ENCODE results near the gene HBS1L.

DNA sequence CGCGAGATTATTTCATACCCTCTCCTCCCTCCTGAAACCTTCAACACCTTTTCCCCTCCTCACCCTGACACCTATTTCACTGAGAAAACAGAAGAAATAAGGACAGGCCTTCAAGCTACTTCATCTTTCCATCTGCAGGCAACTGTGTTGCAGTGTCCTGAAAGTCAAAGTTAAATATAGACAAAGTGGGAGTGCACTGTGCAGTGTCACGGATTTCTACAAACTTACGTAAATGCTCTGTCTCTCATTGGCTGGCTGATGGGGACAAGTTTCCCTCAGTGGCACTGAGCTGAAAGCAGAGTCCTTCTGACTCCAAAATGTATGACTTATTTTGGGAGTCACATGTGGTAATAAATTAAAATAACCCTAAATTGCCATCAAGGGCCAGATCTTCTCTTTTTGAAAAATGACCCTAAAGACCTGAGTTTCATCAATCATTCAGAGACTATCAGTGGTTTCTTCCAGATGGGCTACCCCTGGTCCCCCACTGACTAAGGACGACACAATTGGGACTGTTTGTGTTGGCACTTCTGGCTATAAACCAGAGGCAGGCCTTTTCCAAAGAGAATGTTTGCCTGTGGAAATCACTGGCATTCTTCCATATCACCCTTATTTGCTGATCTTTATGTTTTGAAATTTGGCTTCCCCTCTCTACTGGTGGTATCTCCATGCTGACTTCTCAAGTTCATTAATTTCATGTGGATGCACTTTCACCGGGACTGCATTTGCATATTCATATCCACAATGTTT is 126.3 kb downstream of the HBS1L start:
- TF ChIP-seq, protein P1, sequence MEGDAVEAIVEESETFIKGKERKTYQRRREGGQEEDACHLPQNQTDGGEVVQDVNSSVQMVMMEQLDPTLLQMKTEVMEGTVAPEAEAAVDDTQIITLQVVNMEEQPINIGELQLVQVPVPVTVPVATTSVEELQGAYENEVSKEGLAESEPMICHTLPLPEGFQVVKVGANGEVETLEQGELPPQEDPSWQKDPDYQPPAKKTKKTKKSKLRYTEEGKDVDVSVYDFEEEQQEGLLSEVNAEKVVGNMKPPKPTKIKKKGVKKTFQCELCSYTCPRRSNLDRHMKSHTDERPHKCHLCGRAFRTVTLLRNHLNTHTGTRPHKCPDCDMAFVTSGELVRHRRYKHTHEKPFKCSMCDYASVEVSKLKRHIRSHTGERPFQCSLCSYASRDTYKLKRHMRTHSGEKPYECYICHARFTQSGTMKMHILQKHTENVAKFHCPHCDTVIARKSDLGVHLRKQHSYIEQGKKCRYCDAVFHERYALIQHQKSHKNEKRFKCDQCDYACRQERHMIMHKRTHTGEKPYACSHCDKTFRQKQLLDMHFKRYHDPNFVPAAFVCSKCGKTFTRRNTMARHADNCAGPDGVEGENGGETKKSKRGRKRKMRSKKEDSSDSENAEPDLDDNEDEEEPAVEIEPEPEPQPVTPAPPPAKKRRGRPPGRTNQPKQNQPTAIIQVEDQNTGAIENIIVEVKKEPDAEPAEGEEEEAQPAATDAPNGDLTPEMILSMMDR (IDR thresholded peaks at IDR 0.05 in 2 of 3, conservative IDR thresholded peaks at IDR 0.05 in 1 of 3; ENCODE audit: insufficient read depth in 2 of 3, low read depth in 1 of 3, low read length in 3 of 3), result no peak
- TF ChIP-seq SIN3A (IDR thresholded peaks at IDR 0.05; ENCODE audit: borderline replicate concordance in 2 of 2, control insufficient read depth in 1 of 2, low read depth in 2 of 2, low read length in 2 of 2), result no peak
- TF ChIP-seq, protein P2, sequence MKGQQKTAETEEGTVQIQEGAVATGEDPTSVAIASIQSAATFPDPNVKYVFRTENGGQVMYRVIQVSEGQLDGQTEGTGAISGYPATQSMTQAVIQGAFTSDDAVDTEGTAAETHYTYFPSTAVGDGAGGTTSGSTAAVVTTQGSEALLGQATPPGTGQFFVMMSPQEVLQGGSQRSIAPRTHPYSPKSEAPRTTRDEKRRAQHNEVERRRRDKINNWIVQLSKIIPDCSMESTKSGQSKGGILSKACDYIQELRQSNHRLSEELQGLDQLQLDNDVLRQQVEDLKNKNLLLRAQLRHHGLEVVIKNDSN (CRISPR knock-in tag; IDR thresholded peaks at IDR 0.05), result no peak
- TF ChIP-seq POLR2A (conservative IDR thresholded peaks at IDR 0.05), result no peak
- no peak for TF ChIP-seq ZNF3 (CRISPR knock-in tag; IDR thresholded peaks at IDR 0.05)
- TF ChIP-seq POLR2AphosphoS5 (IDR thresholded peaks at IDR 0.05; ENCODE audit: control insufficient read depth, insufficient read depth, low read depth, low read length), result no peak
- no peak for TF ChIP-seq ESRRA (IDR thresholded peaks at IDR 0.05; ENCODE audit: borderline replicate concordance, low read depth)
